Measurements from ENCODE around the gene TCFL5.
A peak's percentile ranks its signal among the peaks of the same experiment; 100 is the strongest.
"Not testable (repeated sequence)": the region's sequence is repeated elsewhere in the genome, so short reads cannot be mapped to it uniquely, and the experiment has no call there.

TCFL5 gene

DNA sequence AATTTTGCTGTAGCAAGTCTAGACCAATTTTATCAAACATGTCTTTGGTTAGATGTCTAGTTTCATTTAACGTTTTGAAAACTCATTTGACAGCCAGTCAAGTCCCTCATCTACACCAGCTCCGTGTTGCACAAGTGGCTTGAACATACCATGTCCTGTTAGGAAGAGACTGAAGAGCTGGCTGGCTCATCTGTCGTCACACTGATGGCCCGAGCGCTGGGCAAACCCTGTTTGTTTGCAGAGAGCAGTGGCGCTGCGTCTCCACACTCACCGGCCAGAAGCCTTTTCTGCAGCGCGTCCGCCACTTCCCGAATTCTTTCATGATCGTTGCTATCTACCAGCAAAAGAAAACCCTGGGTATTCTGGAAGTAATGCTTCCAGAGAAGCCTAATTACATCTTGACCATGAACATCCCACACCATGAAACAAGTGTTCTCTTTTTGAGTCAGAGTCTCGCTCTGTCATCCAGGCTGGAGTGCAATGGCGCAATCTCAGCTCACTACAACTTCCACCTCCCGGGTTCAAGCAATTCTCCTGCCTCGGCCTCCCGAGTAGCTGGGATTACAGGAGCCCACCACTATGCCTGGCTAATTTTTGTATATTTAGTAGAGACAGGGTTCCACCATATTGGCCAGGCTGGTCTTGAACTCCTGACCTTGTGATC, 10.7 kb upstream of the TCFL5 start:
- Histone ChIP-seq H3K27me3 (ENCODE audit: insufficient read depth, low read length) (no peaks in the 10 kb centered on the region), H3K9me3 (ENCODE audit: low read length) (no peaks in the 10 kb centered on the region), H2AFZ (ENCODE audit: low read depth, low read length) (no peak overlapping the region), H3K36me3 (ENCODE audit: insufficient read depth, low read length) (no peaks in the 10 kb centered on the region), H3K4me1 (ENCODE audit: insufficient read depth, low read length) (no peaks in the 10 kb centered on the region), H3K4me3 (ENCODE audit: low read length) (no peak overlapping the region)

GRCh38 chr20:62864207-62864606, 2.6 kb upstream of the TCFL5 start:
- Histone ChIP-seq H3K4me3 (ENCODE audit: low read length) (no peak overlapping the region), H3K4me1 (ENCODE audit: insufficient read depth, low read length) (peaks cover 18% of the 10 kb centered on the region), H3K36me3 (ENCODE audit: insufficient read depth, low read length) (no peaks in the 10 kb centered on the region), H3K27me3 (ENCODE audit: insufficient read depth, low read length) (no peaks in the 10 kb centered on the region), H3K9me3 (ENCODE audit: low read length) (no peaks in the 10 kb centered on the region), H2AFZ (ENCODE audit: low read depth, low read length) (no peak overlapping the region)

GRCh38 chr20:62860924-62861691, 514 bp downstream of the TCFL5 start:
- no peak overlapping the region for H2AFZ ChIP-seq (ENCODE audit: low read depth, low read length)
- no peaks in the 10 kb centered on the region for H3K9me3 ChIP-seq (ENCODE audit: low read length)
- peaks cover 20% of the 10 kb centered on the region for H3K4me1 ChIP-seq (ENCODE audit: insufficient read depth, low read length)
- peak overlapping the region; percentile 83 for H3K4me3 ChIP-seq (ENCODE audit: low read length)
- no peaks in the 10 kb centered on the region for H3K27me3 ChIP-seq (ENCODE audit: insufficient read depth, low read length)
- peaks cover 9% of the 10 kb centered on the region for H3K36me3 ChIP-seq (ENCODE audit: insufficient read depth, low read length)

DNA sequence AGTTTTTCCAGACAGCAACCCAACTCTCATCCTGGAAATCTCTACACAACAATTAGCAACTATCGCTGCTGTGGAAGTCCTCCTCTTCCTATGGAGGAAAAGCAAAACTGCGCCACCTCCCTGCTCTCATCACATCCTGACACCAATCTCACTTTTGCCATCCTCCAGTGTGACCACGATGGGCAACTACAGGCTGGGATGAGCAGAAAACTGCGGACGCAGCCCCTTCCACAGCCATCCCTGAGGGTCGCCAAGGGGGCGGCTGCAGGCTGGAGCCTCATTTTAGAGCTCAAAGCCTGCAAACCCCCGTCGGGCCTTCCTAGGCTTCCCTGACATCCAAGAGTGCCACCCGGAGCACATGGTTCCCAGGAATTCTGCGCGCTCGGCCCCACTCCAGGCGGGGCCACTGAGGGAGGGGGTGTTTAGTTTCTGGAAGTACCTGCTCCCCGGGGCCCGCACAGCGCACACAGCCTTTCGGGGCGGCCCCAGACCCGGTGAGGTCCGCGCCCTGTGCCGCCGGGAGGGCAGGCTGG, 1.2 kb downstream of the TCFL5 start:
- peak overlapping the region; percentile 83 for H3K4me3 ChIP-seq (ENCODE audit: low read length)
- H3K9me3 ChIP-seq (ENCODE audit: low read length) = no peaks in the 10 kb centered on the region
- H2AFZ ChIP-seq (ENCODE audit: low read depth, low read length) = no peak overlapping the region
- peaks cover 20% of the 10 kb centered on the region for H3K4me1 ChIP-seq (ENCODE audit: insufficient read depth, low read length)
- no peaks in the 10 kb centered on the region for H3K27me3 ChIP-seq (ENCODE audit: insufficient read depth, low read length)
- peaks cover 9% of the 10 kb centered on the region for H3K36me3 ChIP-seq (ENCODE audit: insufficient read depth, low read length)

GRCh38 chr20:62859721-62860120, 1.9 kb downstream of the TCFL5 start:
- Histone ChIP-seq H3K9me3 (ENCODE audit: low read length) (no peaks in the 10 kb centered on the region), H3K4me1 (ENCODE audit: insufficient read depth, low read length) (peaks cover 20% of the 10 kb centered on the region), H3K4me3 (ENCODE audit: low read length) (peak overlapping the region; percentile 83)

DNA sequence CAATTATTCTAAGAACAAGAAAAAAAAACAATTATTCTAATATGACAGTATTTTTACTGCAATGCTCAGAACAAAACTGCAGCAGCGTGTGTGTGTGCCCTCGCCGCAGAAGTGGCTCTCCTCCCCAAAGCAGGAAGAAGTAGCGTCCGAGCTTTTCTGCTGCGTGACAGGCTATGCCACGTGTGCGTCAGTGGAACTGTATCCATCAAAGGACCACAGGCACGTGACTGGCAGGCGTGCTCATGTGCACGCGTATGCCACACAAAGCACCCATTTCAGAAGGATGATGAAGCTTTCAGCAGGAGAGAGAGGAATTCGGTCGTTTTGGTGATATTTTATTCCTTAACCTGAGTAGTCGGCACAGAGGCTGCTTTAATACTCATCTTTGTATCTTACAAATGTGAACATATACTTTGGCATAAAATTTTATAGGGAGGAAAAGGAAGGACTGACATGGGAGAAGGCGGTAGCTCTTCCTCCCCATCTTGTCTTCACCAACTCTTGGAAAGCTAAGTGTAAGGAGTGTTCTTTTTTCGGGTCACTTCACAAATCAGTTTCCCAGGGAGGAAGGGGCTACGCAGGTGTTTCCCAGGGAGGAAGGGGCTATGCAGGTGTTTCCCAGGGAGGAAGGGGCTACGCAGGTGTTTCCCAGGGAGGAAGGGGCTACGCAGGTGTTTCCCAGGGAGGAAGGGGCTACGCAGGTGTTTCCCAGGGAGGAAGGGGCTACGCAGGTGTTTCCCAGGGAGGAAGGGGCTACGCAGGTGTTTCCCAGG, 3.4 kb downstream of the TCFL5 start:
- peaks cover 28% of the 10 kb centered on the region for H3K36me3 ChIP-seq (ENCODE audit: insufficient read depth, low read length)
- H3K9me3 ChIP-seq (ENCODE audit: low read length) = no peaks in the 10 kb centered on the region
- H2AFZ ChIP-seq (ENCODE audit: low read depth, low read length) = no peak overlapping the region
- H3K4me3 ChIP-seq (ENCODE audit: low read length) = no peak overlapping the region
- peaks cover 20% of the 10 kb centered on the region for H3K4me1 ChIP-seq (ENCODE audit: insufficient read depth, low read length)
- no peaks in the 10 kb centered on the region for H3K27me3 ChIP-seq (ENCODE audit: insufficient read depth, low read length)

More at GRCh38 chr20:62859721-62860120, 1.9 kb downstream of the TCFL5 start:
- Histone ChIP-seq H2AFZ (ENCODE audit: low read depth, low read length) (no peak overlapping the region), H3K27me3 (ENCODE audit: insufficient read depth, low read length) (no peaks in the 10 kb centered on the region), H3K36me3 (ENCODE audit: insufficient read depth, low read length) (peaks cover 14% of the 10 kb centered on the region)

DNA sequence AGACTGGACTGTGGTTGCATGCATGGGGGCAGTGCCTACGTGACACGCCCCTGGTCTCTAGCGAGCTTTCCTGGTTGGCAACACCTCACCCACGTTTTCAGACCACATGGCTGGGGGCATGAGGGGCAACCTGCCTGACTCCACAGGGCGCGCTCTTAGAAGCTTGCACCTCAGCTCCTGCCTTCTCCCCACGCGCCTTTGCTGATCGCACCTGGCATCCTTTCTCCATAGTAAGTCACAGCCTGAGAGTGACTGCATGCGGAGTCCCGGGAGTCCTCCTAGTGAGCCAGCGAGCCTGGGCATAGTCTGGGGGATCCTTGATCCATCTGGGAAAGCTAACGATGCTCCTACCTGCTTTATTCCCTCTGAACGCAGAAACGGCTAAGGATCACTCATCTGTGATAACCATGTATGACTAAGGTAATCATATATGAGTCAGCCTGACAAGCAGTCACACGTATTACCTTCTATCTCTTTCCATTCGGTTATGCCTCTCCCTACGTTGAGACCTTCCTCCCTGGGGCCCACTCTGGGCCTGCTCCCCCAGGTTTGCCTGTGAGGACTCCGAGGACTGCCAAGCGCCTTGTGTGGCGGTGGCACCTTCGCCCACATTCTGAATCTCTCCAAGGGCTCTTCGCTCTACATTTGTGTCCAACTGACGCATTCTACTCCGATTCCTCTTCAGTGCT, 4.5 kb downstream of the TCFL5 start:
- Histone ChIP-seq H3K4me3 (ENCODE audit: low read length) (no peak overlapping the region), H3K27me3 (ENCODE audit: insufficient read depth, low read length) (no peaks in the 10 kb centered on the region), H3K9me3 (ENCODE audit: low read length) (no peaks in the 10 kb centered on the region), H3K4me1 (ENCODE audit: insufficient read depth, low read length) (peaks cover 17% of the 10 kb centered on the region), H3K36me3 (ENCODE audit: insufficient read depth, low read length) (peaks cover 37% of the 10 kb centered on the region), H2AFZ (ENCODE audit: low read depth, low read length) (no peak overlapping the region)

GRCh38 chr20:62855120-62855519, 6.5 kb downstream of the TCFL5 start:
- H3K36me3 ChIP-seq (ENCODE audit: insufficient read depth, low read length) = peaks cover 43% of the 10 kb centered on the region
- H2AFZ ChIP-seq (ENCODE audit: low read depth, low read length) = no peak overlapping the region
- H3K4me1 ChIP-seq (ENCODE audit: insufficient read depth, low read length) = peaks cover 11% of the 10 kb centered on the region
- H3K4me3 ChIP-seq (ENCODE audit: low read length) = no peak overlapping the region
- H3K27me3 ChIP-seq (ENCODE audit: insufficient read depth, low read length) = no peaks in the 10 kb centered on the region
- H3K9me3 ChIP-seq (ENCODE audit: low read length) = no peaks in the 10 kb centered on the region

GRCh38 chr20:62854121-62854520, 7.5 kb downstream of the TCFL5 start:
- peaks cover 48% of the 10 kb centered on the region for H3K36me3 ChIP-seq (ENCODE audit: insufficient read depth, low read length)

GRCh38 chr20:62853304-62853703, 8.3 kb downstream of the TCFL5 start:
- not testable (repeated sequence) for H2AFZ ChIP-seq (ENCODE audit: low read depth, low read length); H3K9me3 ChIP-seq (ENCODE audit: low read length); H3K4me3 ChIP-seq (ENCODE audit: low read length); H3K27me3 ChIP-seq (ENCODE audit: insufficient read depth, low read length); H3K4me1 ChIP-seq (ENCODE audit: insufficient read depth, low read length)
- peaks cover 51% of the 10 kb centered on the region for H3K36me3 ChIP-seq (ENCODE audit: insufficient read depth, low read length)

More at GRCh38 chr20:62854121-62854520, 7.5 kb downstream of the TCFL5 start:
- Histone ChIP-seq H2AFZ (ENCODE audit: low read depth, low read length) (no peak overlapping the region), H3K4me3 (ENCODE audit: low read length) (no peak overlapping the region), H3K9me3 (ENCODE audit: low read length) (no peaks in the 10 kb centered on the region), H3K4me1 (ENCODE audit: insufficient read depth, low read length) (peaks cover 1% of the 10 kb centered on the region), H3K27me3 (ENCODE audit: insufficient read depth, low read length) (no peaks in the 10 kb centered on the region)

DNA sequence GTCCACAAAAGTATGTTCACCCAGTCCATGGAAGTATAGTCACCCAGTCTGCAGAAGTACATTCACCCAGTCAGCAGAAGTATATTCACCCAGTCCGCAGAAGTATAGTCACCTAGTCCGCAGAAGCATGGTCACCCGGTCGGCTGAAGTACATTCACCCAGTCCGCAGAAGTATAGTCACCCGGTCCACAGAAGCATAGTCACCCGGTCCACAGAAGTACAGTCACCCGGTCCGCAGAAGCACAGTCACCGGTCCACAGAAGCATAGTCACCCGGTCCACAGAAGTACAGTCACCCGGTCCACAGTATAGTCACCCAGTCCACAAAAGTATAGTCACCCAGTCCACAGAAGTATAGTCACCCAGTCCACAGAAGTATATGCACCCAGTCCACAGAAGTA, 8.8 kb downstream of the TCFL5 start:
- H2AFZ ChIP-seq (ENCODE audit: low read depth, low read length) = no peak overlapping the region
- H3K4me3 ChIP-seq (ENCODE audit: low read length) = no peak overlapping the region
- H3K4me1 ChIP-seq (ENCODE audit: insufficient read depth, low read length) = no peaks in the 10 kb centered on the region
- H3K36me3 ChIP-seq (ENCODE audit: insufficient read depth, low read length) = peaks cover 51% of the 10 kb centered on the region
- no peaks in the 10 kb centered on the region for H3K27me3 ChIP-seq (ENCODE audit: insufficient read depth, low read length)
- H3K9me3 ChIP-seq (ENCODE audit: low read length) = no peaks in the 10 kb centered on the region

- Histone ChIP-seq H2AFZ (ENCODE audit: low read depth, low read length) (no peak overlapping the region), H3K9me3 (ENCODE audit: low read length) (no peaks in the 10 kb centered on the region), H3K27me3 (ENCODE audit: insufficient read depth, low read length) (no peaks in the 10 kb centered on the region), H3K4me3 (ENCODE audit: low read length) (no peak overlapping the region), H3K36me3 (ENCODE audit: insufficient read depth, low read length) (peaks cover 51% of the 10 kb centered on the region), H3K4me1 (ENCODE audit: insufficient read depth, low read length) (no peaks in the 10 kb centered on the region)
Measured at GRCh38 chr20:62852196-62852595, 9.4 kb downstream of the TCFL5 start.

Measured in neuron (in vitro differentiated cells).